Neural progenitor cell (in vitro differentiated cells): ENCODE results near the gene MLX. TPM values are rescaled to one million over a fixed set of nuclear protein-coding genes. Genes with fewer than 3 reads are reported as not detected.

Experiments used
- DNase-seq: peaks from one replicate; pipeline ENCODE4 v3.0.0-alpha.2; 2016; ENCODE audit warnings: low spot score
- H2AFZ ChIP-seq: fragments of 200-600 bp; sonication (generic); replicated peaks from 2 replicates; pipeline ENCODE4 v1.6.1; 2016; ENCODE audit warnings: antibody characterized with exemption
- H3F3A ChIP-seq: fragments of 200-600 bp; sonication (generic); 2 replicates; pipeline ENCODE4 v1.6.1; 2016; ENCODE audit warnings: antibody characterized with exemption, low read depth
- H3K27ac ChIP-seq: fragments of 200-600 bp; sonication (generic); 2 replicates; pipeline ENCODE4 v1.5.1; 2016; ENCODE audit warnings: mild to moderate bottlenecking
- H3K27me3 ChIP-seq: fragments of 200-600 bp; sonication (generic); 2 replicates; pipeline ENCODE4 v1.6.1; 2016; ENCODE audit warnings: mild to moderate bottlenecking, moderate library complexity
- H3K36me3 ChIP-seq: fragments of 200-600 bp; sonication (generic); 2 replicates; pipeline ENCODE4 v1.5.1; 2016
- H3K4me1 ChIP-seq: fragments of 200-600 bp; sonication (generic); 2 replicates; pipeline ENCODE4 v1.6.1; 2016; ENCODE audit warnings: mixed run types
- H3K4me2 ChIP-seq: fragments of 200-600 bp; sonication (generic); 2 replicates; pipeline ENCODE4 v1.6.1; 2016
- H3K4me3 ChIP-seq: fragments of 200-600 bp; sonication (generic); 2 replicates; pipeline ENCODE4 v1.5.1; 2016
- H3K79me2 ChIP-seq: fragments of 200-600 bp; sonication (generic); 2 replicates; pipeline ENCODE4 v1.6.1; 2016; ENCODE audit warnings: low read depth
- H3K9ac ChIP-seq: fragments of 200-600 bp; sonication (generic); 2 replicates; pipeline ENCODE4 v1.6.1; 2016
- H3K9me3 ChIP-seq: fragments of 200-600 bp; sonication (generic); 2 replicates; pipeline ENCODE4 v1.5.1; 2016; ENCODE audit warnings: low read depth
- H4K20me1 ChIP-seq: fragments of 200-600 bp; sonication (generic); 2 replicates; pipeline ENCODE4 v1.6.1; 2016; ENCODE audit warnings: low read depth
- H3K27ac Mint-ChIP-seq: 3 replicates; pipeline ENCODE4 v1.8.0; 2021; ENCODE audit warnings: mixed read lengths
- H3K27me3 Mint-ChIP-seq: 2 replicates; pipeline ENCODE4 v1.8.0; 2022; ENCODE audit warnings: low read depth, mild to moderate bottlenecking, inconsistent platforms, moderate library complexity, mixed read lengths; ENCODE audit not compliant: insufficient read depth
- H3K36me3 Mint-ChIP-seq: 3 replicates; pipeline ENCODE4 v1.8.0; 2021; ENCODE audit warnings: mixed read lengths
- H3K4me1 Mint-ChIP-seq: 3 replicates; pipeline ENCODE4 v1.8.0; 2021; ENCODE audit warnings: mixed read lengths
- H3K4me3 Mint-ChIP-seq: 3 replicates; pipeline ENCODE4 v1.8.0; 2021; ENCODE audit warnings: mild to moderate bottlenecking, moderate library complexity, mixed read lengths
- H3K9me3 Mint-ChIP-seq: 3 replicates; pipeline ENCODE4 v1.8.0; 2020; ENCODE audit warnings: mixed read lengths
- CTCF ChIP-seq: fragments of 200-600 bp; sonication (generic); IDR thresholded peaks from 2 replicates; pipeline ENCODE4 v1.5.1; 2017; ENCODE audit warnings: antibody characterized with exemption, mild to moderate bottlenecking
- EZH2 ChIP-seq: fragments of 200-600 bp; sonication (generic); IDR thresholded peaks from 2 replicates; pipeline ENCODE4 v1.6.1; 2017; ENCODE audit warnings: antibody characterized with exemption, mild to moderate bottlenecking, moderate library complexity
- EZH2phosphoT487 ChIP-seq: fragments of 200-600 bp; sonication (generic); IDR thresholded peaks from 2 replicates; pipeline ENCODE4 v1.6.1; 2017; ENCODE audit warnings: antibody characterized with exemption
- total RNA-seq: library from RNA; depleted of rRNA; stranded (reverse); fragments of >200 nt; gene quantifications from 2 replicates; pipeline ENCODE4 v1.2.3, GENCODE V29; 2015; ENCODE audit warnings: low replicate concordance

The MLX gene
- total RNA-seq, 1 donor from 2014 or later = 15.8 TPM

GRCh38 chr17:42547001-42547461, 19.9 kb upstream of the MLX start:
- H3K27me3 Mint-ChIP-seq = peaks cover 5% of the 10 kb centered on the region
- no peak overlapping the region for H3K27ac Mint-ChIP-seq
- Histone ChIP-seq H3K4me2 (no peak overlapping the region), H3K9me3 (no peaks in the 10 kb centered on the region), H3F3A (peaks cover 20% of the 10 kb centered on the region), H3K36me3 (no peaks in the 10 kb centered on the region), H3K4me1 (peaks cover 6% of the 10 kb centered on the region), H3K27me3 (no peaks in the 10 kb centered on the region), H3K27ac (no peak overlapping the region), H3K9ac (no peak overlapping the region), H4K20me1 (peaks cover 5% of the 10 kb centered on the region), H3K79me2 (no peaks in the 10 kb centered on the region), H3K4me3 (no peak overlapping the region), H2AFZ (no peak overlapping the region)
- TF ChIP-seq EZH2phosphoT487 = no peak
- TF ChIP-seq EZH2 = no peak
- TF ChIP-seq CTCF = no peak
- peaks cover 2% of the 10 kb centered on the region for H3K36me3 Mint-ChIP-seq
- H3K9me3 Mint-ChIP-seq = no peaks in the 10 kb centered on the region
- no peak overlapping the region for H3K4me3 Mint-ChIP-seq
- peaks cover 14% of the 10 kb centered on the region for H3K4me1 Mint-ChIP-seq
- no peak for DNase-seq

- H3K9me3 Mint-ChIP-seq = no peaks in the 10 kb centered on the region
- Histone ChIP-seq H3K9ac (no peak overlapping the region), H3K27me3 (no peaks in the 10 kb centered on the region), H4K20me1 (peaks cover 5% of the 10 kb centered on the region), H2AFZ (no peak overlapping the region), H3K4me3 (no peak overlapping the region), H3F3A (peaks cover 20% of the 10 kb centered on the region), H3K27ac (no peak overlapping the region), H3K79me2 (no peaks in the 10 kb centered on the region), H3K4me2 (peak overlapping the region; percentile 65), H3K4me1 (peaks cover 6% of the 10 kb centered on the region), H3K9me3 (no peaks in the 10 kb centered on the region), H3K36me3 (no peaks in the 10 kb centered on the region)
- peaks cover 2% of the 10 kb centered on the region for H3K36me3 Mint-ChIP-seq
- DNase-seq = no peak
- H3K4me1 Mint-ChIP-seq = peaks cover 14% of the 10 kb centered on the region
- H3K4me3 Mint-ChIP-seq = no peak overlapping the region
- TF ChIP-seq CTCF (no peak), EZH2 (no peak), EZH2phosphoT487 (no peak)
- peaks cover 5% of the 10 kb centered on the region for H3K27me3 Mint-ChIP-seq
- no peak overlapping the region for H3K27ac Mint-ChIP-seq
Measured at GRCh38 chr17:42547698-42548069, 19.2 kb upstream of the MLX start.

- DNase-seq = peak; percentile 90
- Mint-ChIP-seq H3K4me1 (peaks cover 15% of the 10 kb centered on the region), H3K36me3 (peaks cover 2% of the 10 kb centered on the region), H3K9me3 (no peaks in the 10 kb centered on the region), H3K27ac (no peak overlapping the region), H3K4me3 (peak overlapping the region; percentile 65), H3K27me3 (peaks cover 5% of the 10 kb centered on the region)
- no peak overlapping the region for H3K9ac ChIP-seq
- no peaks in the 10 kb centered on the region for H3K27me3 ChIP-seq
- peaks cover 6% of the 10 kb centered on the region for H3K4me1 ChIP-seq
- peak overlapping the region; percentile 56 for H3K4me3 ChIP-seq
- H3K79me2 ChIP-seq = no peaks in the 10 kb centered on the region
- no peaks in the 10 kb centered on the region for H3K9me3 ChIP-seq
- no peak overlapping the region for H2AFZ ChIP-seq
- H3F3A ChIP-seq = peaks cover 22% of the 10 kb centered on the region
- H3K4me2 ChIP-seq = peak overlapping the region; percentile 65
- H3K36me3 ChIP-seq = no peaks in the 10 kb centered on the region
- TF ChIP-seq CTCF = peak; percentile 59
- no peak for TF ChIP-seq EZH2
- TF ChIP-seq EZH2phosphoT487 = peak; percentile 7
- no peak overlapping the region for H3K27ac ChIP-seq
- H4K20me1 ChIP-seq = peaks cover 9% of the 10 kb centered on the region
Measured at GRCh38 chr17:42548070-42548837, 18.6 kb upstream of the MLX start.
